ENCODE measurements around the gene FAM9A.

GRCh38 chrX:8845060-8845459, 43.9 kb upstream of the FAM9A start:
- no peak for TF ChIP-seq CTCF (conservative IDR thresholded peaks at IDR 0.05; ENCODE audit: low read depth, low read length)
- no peak for TF ChIP-seq EZH2 (IDR thresholded peaks at IDR 0.05; ENCODE audit: borderline replicate concordance, low read depth, low read length, poor library complexity, severe bottlenecking)
